NCI-H146 treated with DMSO at 0.1 percent for 48 hours (cell line): ENCODE results near the gene COPE.
A peak's percentile ranks its signal among the peaks of the same experiment; 100 is the strongest.
"Not testable (repeated sequence)": the region's sequence is repeated elsewhere in the genome, so short reads cannot be mapped to it uniquely, and the experiment has no call there.

Experiments
- DNase-seq: peaks from one replicate; lab custom pipeline; 2025; ENCODE audit not compliant: unreplicated experiment; lab: John Stamatoyannopoulos, UW

COPE gene

GRCh38 chr19:18910010-18910409, 9.2 kb downstream of the COPE start:
- DNase-seq = no peak

GRCh38 chr19:18908917-18909619, 10.1 kb downstream of the COPE start:
- no peak for DNase-seq

DNA sequence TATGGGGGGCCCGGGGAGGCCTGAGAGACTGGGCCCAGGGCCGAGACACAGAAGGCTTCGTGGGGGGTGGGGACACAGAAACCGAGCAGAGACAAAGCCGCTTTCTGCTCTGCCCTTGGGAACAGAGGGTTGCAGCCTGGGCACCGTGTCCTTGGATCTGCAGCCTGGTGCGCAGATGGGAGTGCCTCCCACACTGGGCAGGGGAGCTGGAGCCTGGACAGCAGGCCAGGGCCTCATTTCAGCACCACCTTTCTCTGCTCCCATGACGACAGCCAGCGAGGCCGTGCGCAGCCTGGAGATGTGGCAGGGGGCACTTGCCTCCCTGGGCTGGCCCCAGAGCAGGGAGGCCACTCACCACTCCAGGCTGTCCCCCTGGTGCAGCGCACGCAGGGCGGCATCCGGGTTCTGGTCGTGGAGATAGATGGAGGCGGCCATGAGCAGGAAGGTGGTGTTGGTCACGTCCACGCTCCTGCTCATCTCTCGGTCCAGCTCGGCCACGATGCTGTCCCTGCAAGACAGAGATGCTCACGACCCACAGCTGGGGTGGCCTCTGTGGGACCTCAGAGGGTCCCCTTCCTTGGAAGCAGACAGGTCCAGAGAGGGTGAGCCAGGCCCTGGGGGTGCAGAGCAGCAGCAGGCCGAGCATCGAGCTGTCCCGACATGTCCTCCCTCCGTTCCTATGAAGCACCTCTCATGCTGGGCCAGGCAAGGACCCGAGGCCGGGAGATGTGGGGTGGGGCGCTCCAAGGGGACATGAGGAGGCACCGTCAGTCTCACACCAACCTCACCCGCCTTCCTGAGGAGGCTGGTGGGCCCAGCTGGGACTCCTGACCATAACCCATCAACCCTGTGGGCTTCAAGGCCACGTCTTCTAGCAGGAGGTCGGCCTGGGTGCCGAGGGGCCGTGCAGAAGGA, 12.3 kb downstream of the COPE start:
- DNase-seq = no peak

DNA sequence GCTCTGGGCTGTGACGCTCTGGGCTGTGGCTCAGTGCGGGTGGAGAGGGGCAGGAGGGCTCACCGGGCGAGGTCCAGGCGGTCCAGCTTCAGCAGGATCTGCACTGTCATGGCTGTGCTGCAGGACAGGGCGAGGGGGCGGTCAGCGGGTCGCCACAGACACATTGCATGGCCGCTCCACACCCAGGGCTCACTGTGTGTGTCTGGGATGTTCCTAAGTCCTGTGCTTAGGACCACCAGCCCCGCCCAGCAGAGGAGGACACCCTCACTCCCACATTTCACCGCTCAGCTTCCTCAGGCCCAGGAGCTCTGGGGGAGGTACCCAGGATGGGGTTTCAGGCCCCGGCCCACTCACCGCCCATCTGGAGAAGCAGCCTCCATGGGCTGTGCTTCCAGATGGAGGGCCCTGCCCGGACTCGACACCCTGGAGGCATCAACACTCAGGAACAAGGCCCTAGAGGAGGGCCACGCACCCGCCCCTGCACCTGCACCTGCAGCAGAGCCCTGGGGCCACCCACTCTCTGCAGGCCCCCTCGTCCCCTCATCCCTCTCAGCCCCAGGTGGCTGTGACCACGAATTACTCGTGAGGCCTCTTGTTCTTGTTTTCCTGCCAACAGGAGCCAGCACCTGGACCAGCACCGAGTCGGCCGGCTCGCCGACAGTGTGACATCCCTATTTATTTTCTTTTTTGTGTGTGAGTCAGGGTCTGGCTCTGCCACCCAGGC, 13.5 kb downstream of the COPE start:
- DNase-seq = no peak

GRCh38 chr19:18905058-18905456, 14.1 kb downstream of the COPE start:
- DNase-seq = no peak

GRCh38 chr19:18904334-18905057, 14.7 kb downstream of the COPE start:
- no peak for DNase-seq

GRCh38 chr19:18903156-18904037, 15.8 kb downstream of the COPE start:
- DNase-seq = no peak

GRCh38 chr19:18902519-18902918, 16.7 kb downstream of the COPE start:
- not testable (repeated sequence) for DNase-seq

DNA sequence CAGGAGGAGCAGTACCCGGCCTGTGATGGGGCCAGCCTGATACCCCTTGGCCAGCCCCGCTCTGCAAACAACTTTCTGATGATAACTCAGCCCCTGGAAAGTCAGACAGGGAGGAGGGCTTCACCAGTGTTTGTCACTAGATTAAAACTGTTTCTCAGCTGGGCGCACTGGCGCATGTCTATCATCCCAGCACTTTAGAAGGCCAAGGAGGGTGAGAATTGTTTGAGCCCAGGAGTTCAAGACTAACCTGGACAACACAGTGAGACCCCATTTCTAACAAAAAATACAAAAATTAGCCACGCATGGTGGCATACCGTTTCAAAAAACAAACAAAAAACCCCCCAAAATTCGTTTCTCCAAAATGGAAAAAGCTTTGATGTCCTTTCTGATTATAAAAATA, 17.7 kb downstream of the COPE start:
- no peak for DNase-seq

GRCh38 chr19:18900700-18901481, 18.3 kb downstream of the COPE start:
- DNase-seq = no peak

- no peak for DNase-seq
Measured at GRCh38 chr19:18899624-18900560, 19.3 kb downstream of the COPE start.

DNA sequence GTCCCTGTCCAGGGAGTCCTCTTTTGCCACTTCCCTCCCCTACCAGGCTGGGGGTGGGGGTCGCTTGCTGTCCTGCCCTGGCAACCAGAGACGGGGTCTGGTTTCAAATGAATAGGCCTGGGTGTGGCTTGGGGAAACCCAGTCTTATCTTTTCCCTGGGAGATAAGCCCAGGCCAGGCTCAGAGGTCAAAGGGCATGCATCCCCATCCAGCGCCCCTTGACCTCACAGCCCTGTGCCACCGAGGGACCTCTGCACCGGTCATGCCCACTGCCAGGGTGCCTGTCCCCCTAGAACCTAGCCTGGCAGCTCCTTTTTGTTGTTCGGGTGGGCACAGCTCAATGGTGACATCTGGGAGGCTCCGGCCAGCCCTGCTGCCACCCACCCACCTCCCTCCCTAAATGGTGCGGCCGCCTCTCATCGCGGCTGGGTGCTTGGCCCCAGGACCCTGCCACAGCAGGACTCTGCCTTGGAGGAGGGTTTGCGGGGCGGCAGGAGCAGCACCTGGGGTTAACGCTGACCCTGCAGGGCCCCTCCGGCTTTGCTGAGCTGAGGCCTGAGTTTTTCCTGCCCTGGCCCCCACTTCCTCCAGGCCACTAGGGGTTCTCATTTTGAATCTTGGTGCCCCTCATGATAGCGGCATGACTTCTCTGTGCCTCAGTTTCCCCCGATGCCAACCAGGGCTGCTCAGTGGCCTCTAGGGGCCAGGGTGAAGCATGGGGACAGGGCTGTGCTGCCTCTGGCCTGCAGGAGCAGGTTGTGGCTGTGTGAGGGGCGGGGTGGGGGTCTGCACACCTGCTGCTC, 20.4 kb downstream of the COPE start:
- DNase-seq = no peak

GRCh38 chr19:18898081-18898606, 21.0 kb downstream of the COPE start:
- DNase-seq = no peak

- no peak for DNase-seq
Measured at GRCh38 chr19:18897094-18898029, 21.8 kb downstream of the COPE start.

DNA sequence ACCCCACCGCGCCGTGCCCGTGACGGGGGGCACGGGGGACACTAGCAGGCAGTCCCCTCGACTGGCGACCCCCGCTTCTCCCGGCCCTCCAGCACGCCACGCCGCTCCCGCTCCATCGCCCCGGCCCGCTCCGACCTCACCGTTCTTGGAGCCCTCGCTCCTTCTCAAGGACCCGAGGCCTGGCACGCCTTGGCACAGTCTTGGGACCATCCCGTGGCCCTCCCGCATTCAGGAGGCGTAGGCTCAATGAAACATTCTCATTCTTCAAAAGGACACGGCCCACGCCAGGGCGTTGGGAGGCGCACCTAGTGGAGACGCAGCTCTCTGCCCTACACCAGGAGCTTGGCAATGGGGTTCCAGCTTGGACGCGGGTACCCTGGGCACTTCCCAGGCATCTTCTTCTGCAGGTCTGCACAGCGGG, 22.8 kb downstream of the COPE start:
- DNase-seq = no peak

DNA sequence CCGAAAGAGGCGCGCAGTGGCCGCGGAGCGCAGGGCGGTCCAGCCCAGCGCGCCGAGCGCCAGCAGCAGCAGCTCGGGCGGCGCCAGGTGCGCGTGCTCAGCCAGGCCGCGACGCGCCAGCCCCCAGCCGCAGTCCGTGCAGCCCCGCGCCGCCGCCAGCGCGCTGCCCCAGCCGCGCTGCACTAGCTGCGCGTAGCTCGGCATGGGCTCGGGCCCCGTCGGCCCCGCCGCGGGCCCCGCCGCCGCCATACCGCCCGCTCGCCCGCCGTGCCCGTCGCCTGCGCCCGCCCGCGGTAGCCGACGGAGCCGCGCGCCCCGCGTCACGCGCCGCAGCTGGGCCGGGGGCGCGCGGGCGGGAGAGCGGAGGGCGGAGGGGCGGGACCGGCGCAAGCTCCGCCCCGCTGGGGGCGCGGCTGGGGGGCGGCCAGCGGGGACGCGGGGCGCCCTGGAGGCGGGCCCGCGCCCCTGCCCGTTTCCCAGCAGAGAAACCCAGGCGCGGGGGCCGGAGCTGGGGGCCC, 23.3 kb downstream of the COPE start, which contains the start of gene CERS1:
TSS of gene CERS1 (minus strand) at position 335 of the 518 bp plus-strand sequence. CDS start at position 249, 86 bp downstream.
- DNase-seq = peak; percentile 25
